CD4-positive, alpha-beta T cell (primary cell): ENCODE measurements around the gene YJEFN3. TPM values are rescaled to one million over a fixed set of nuclear protein-coding genes. Genes with fewer than 3 reads are reported as not detected.

Experiments
- ATAC-seq: fragments of 200-7000 bp; cut with Tn5 transposase; one replicate; pipeline ENCODE4 v1.10.0; 2022; ENCODE audit warnings: mild to moderate bottlenecking; ENCODE audit not compliant: poor library complexity
- CTCF ChIA-PET: fragments of 350-600 bp; sonication (Branson Sonifier 250); formaldehyde crosslinking; loops from one replicate; lab custom pipeline; 2021; ENCODE audit warnings: antibody characterized with exemption, inconsistent platforms; lab: Charles Lee
- POLR2A ChIA-PET: fragments of 350-600 bp; sonication (Branson Sonifier 250); formaldehyde crosslinking; loops from one replicate; lab custom pipeline; 2021; ENCODE audit warnings: antibody characterized with exemption, inconsistent platforms; lab: Charles Lee
- DNase-seq, 14 experiments: peaks; one replicate each; pipeline ENCODE4 v3.0.0-alpha.2; 2013 to 2020; ENCODE audit warnings: mixed read lengths in 2 of 14
- H3K27ac ChIP-seq, 2 donors: one replicate each; pipeline versions ENCODE4 v1.5.1 to v1.7.0; 2013; ENCODE audit warnings: low read length in 2 of 2, low read depth in 1 of 2, mild to moderate bottlenecking in 1 of 2
- H3K27me3 ChIP-seq, 2 experiments: 1 replicate in 1 of 2; 2 replicates in 1 of 2; pipeline versions ENCODE4 v1.6.1 to v1.7.0; 2013; ENCODE audit warnings: low read length in 2 of 2, control low read depth in 1 of 2, mild to moderate bottlenecking in 1 of 2, moderate library complexity in 1 of 2; ENCODE audit not compliant: insufficient read depth in 2 of 2, control insufficient read depth in 1 of 2
- H3K36me3 ChIP-seq: one replicate; pipeline ENCODE4 v1.6.1; 2013; ENCODE audit warnings: low read length, control low read depth; ENCODE audit not compliant: insufficient read depth
- H3K4me1 ChIP-seq: one replicate; pipeline ENCODE4 v1.6.1; 2013; ENCODE audit warnings: low read length, control low read depth; ENCODE audit not compliant: insufficient read depth
- H3K4me3 ChIP-seq: one replicate; pipeline ENCODE4 v1.5.1; 2013; ENCODE audit warnings: mild to moderate bottlenecking, low read length, moderate library complexity
- H3K9me3 ChIP-seq, 2 experiments: 1 replicate in 1 of 2; 2 replicates in 1 of 2; pipeline versions ENCODE4 v1.6.1 to v1.7.0; 2013; ENCODE audit warnings: low read length in 2 of 2, mild to moderate bottlenecking in 2 of 2, control low read depth in 1 of 2, moderate library complexity in 1 of 2; ENCODE audit not compliant: control insufficient read depth in 1 of 2, insufficient read depth in 1 of 2
- H3K27ac Mint-ChIP-seq: one replicate; pipeline ENCODE4 v1.8.0; 2020; ENCODE audit warnings: mixed read lengths
- H3K27me3 Mint-ChIP-seq: one replicate; pipeline ENCODE4 v1.8.0; 2021; ENCODE audit warnings: mixed read lengths
- H3K36me3 Mint-ChIP-seq: one replicate; pipeline ENCODE4 v1.8.0; 2021; ENCODE audit warnings: low read depth, mixed read lengths
- H3K4me1 Mint-ChIP-seq: one replicate; pipeline ENCODE4 v1.8.0; 2021; ENCODE audit warnings: low read depth, mixed read lengths
- H3K4me3 Mint-ChIP-seq: one replicate; pipeline ENCODE4 v1.8.0; 2020; ENCODE audit warnings: mild to moderate bottlenecking, mixed read lengths
- H3K9me3 Mint-ChIP-seq: one replicate; pipeline ENCODE4 v1.8.0; 2020; ENCODE audit warnings: mixed read lengths
- intact Hi-C, 2 experiments: fragments of 100-400 bp; cut with DNase I in 1 of 2; cut with micrococcal nuclease in 1 of 2; formaldehyde crosslinking; loops; one replicate each; pipeline versions ENCODE4 v1.15.1 to v1.9.0; 2023 to 2025; cut with DNase I, micrococcal nuclease
- total RNA-seq, 174 experiments: library from RNA in 2 of 174; stranded (reverse) in 2 of 174; gene quantifications; one replicate each; pipeline ENCODE4 v1.2.3 and lab custom pipeline; 2021 to 2026
- TF ChIP-seq, protein P1 (sequence below): fragments of 200-600 bp; IDR thresholded peaks from one replicate; pipeline ENCODE4 v1.8.0; 2022; ENCODE audit warnings: antibody characterized with exemption, mild to moderate bottlenecking

YJEFN3 gene
- total RNA-seq, 2 experiments from 2014 or later = 3.7 to 4.4 TPM

DNA sequence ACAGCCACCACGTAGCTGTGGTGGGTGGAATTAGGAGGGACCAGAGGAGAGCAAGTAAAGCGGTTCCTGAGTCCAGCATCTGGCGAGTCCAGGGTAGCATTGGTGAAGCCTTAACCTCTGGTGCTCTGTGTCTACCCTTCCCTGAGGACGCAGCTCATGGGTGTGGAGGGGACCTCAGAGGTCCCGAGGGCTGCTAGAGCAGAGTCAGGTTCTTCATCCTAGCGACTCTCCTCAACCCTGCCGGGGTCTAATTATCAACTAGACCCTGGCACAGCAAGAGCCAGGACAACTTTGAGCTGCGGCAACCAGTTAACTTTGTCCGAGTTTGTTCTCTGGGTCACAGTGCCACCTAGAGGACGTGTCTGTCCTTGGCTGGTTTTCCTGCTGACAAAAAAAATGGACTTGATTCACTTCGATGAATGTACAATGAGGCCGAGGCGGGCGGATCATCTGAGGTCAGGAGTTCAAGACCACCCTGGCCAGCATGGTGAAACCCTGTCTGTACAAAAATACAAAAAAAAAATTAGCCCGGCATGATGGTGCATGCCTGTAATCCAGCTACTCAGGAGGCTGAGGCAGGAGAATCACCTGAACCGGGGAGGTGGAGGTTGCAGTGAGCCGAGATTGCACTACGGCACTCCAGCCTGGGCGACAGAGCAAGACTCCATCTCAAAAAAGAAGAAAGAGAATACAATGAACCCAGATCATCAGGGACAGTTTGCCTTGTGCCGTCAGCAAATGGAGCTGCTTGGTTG is 38.3 kb upstream of the YJEFN3 start:
- Histone ChIP-seq H3K4me1 (peaks cover 55% of the 10 kb centered on the region), H3K4me3 (no peak overlapping the region), H3K9me3 (no peaks in the 10 kb centered on the region), H3K27ac (peak overlapping the region; percentile 86 to 96), H3K27me3 (no peaks in the 10 kb centered on the region), H3K36me3 (peaks cover 56% of the 10 kb centered on the region)
- ChIA-PET CTCF (interaction anchor here (0.6 to 3.6 kb wide), 35 partner anchors 11 to 1268 kb away, joined by 3 to 34 read pairs (median 4); partner anchors contain the start of genes GATAD2A, GMIP and NR2C2AP), POLR2A (interaction anchor here (0.6 to 7.0 kb wide), 19 partner anchors 25 to 298 kb away, joined by 3 to 81 read pairs (median 6); partner anchors contain the start of genes BORCS8, GATAD2A, NDUFA13 and NR2C2AP)
- DNase-seq = peak; percentile 71 to 92 (median 80)
- peaks cover 38% of the 10 kb centered on the region for H3K36me3 Mint-ChIP-seq
- intact Hi-C loops = loop anchor here (1.0 to 5.0 kb wide), 7 partner anchors 103 to 344 kb away; partner anchors contain the start of genes MAU2 (in 1 of the 2) and SUGP1 (in 1 of the 2)
- no peaks in the 10 kb centered on the region for H3K9me3 Mint-ChIP-seq
- H3K27me3 Mint-ChIP-seq = no peaks in the 10 kb centered on the region
- H3K4me3 Mint-ChIP-seq = peak overlapping the region; percentile 5
- peak overlapping the region; percentile 99 for H3K27ac Mint-ChIP-seq
- peaks cover 49% of the 10 kb centered on the region for H3K4me1 Mint-ChIP-seq
- TF ChIP-seq, protein P1, sequence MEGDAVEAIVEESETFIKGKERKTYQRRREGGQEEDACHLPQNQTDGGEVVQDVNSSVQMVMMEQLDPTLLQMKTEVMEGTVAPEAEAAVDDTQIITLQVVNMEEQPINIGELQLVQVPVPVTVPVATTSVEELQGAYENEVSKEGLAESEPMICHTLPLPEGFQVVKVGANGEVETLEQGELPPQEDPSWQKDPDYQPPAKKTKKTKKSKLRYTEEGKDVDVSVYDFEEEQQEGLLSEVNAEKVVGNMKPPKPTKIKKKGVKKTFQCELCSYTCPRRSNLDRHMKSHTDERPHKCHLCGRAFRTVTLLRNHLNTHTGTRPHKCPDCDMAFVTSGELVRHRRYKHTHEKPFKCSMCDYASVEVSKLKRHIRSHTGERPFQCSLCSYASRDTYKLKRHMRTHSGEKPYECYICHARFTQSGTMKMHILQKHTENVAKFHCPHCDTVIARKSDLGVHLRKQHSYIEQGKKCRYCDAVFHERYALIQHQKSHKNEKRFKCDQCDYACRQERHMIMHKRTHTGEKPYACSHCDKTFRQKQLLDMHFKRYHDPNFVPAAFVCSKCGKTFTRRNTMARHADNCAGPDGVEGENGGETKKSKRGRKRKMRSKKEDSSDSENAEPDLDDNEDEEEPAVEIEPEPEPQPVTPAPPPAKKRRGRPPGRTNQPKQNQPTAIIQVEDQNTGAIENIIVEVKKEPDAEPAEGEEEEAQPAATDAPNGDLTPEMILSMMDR = peak; percentile 81
- ATAC-seq = peak; percentile 23

DNA sequence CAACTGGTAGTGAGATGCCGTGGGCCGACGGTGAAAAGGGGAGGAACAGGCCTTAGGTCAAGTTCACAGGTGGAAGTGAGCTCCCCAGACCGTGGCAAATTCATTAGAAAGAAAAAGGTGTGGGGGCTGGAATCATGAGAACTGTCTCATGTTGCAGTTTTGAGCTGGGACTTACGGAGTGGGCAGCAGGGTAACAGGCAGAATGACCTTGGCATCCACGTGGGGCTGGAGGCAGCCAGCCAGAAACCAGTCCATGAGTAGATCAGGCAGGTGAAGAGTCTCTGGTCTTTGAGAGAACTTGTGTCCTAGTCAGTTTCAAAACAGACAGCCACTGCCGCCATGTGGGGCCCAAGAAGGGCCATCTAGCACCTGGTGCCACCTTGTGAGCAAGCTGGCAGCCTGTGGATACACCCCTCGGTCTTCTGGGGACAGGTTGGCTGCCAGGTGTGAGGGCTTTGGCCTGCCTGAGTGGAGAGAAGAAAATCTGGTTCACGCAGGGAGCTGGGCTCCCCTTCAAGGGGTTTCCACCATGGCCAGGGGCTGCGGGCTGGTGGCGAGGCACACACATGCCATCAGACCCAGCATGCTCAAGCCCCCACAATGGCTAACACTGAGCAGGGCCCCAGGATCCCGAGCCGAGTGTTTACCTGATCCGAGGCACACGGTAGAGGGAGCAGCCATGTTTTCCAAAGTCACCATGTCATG is 37.2 kb upstream of the YJEFN3 start:
- TF ChIP-seq, protein P1 = no peak
- intact Hi-C loops = loop anchor here in 1 of 2 experiments (2.0 to 5.0 kb wide), 4 partner anchors 104 to 345 kb away; partner anchors contain the start of genes MAU2 and SUGP1
- peaks cover 43% of the 10 kb centered on the region for H3K36me3 Mint-ChIP-seq
- H3K27ac Mint-ChIP-seq = peak overlapping the region; percentile 99
- Histone ChIP-seq H3K27ac (no peak overlapping the region), H3K4me3 (no peak overlapping the region), H3K9me3 (no peaks in the 10 kb centered on the region), H3K4me1 (peaks cover 45% of the 10 kb centered on the region), H3K27me3 (no peaks in the 10 kb centered on the region), H3K36me3 (peaks cover 57% of the 10 kb centered on the region)
- no peak overlapping the region for H3K4me3 Mint-ChIP-seq
- no peak for ATAC-seq
- CTCF ChIA-PET = interaction anchor here (1.1 to 3.6 kb wide), 12 partner anchors 29 to 346 kb away, joined by 3 to 34 read pairs (median 6); partner anchors contain the start of gene GATAD2A
- H3K9me3 Mint-ChIP-seq = no peaks in the 10 kb centered on the region
- POLR2A ChIA-PET = interaction anchor here (1.0 to 7.0 kb wide), 6 partner anchors 24 to 288 kb away, joined by 3 to 81 read pairs (median 8); partner anchors contain the start of genes GATAD2A, NDUFA13, NR2C2AP and TSSK6
- DNase-seq = no peak
- H3K27me3 Mint-ChIP-seq = no peaks in the 10 kb centered on the region
- peaks cover 41% of the 10 kb centered on the region for H3K4me1 Mint-ChIP-seq

DNA sequence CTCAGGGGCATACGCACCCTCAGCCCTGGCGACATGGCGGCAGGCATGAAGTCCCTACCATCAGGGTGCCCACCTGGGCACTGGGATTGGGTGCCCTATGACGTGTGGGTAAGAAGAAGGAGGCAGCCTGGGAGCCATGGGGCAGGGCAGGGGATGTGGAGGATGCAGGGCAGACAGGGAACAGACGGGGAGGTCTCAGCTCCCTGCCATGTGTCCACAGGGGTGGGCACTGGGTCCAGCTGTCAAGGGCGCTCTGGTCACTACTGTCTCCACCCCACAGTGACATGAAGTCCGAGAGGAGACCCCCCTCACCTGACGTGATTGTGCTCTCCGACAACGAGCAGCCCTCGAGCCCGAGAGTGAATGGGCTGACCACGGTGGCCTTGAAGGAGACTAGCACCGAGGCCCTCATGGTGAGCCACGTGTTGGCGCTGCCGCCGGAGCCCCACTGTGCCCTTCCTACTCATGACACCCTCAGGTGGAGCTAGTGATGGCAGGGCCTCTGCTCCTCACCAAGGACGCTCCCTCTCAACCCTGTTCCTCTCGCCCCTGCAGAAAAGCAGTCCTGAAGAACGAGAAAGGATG is 36.6 kb upstream of the YJEFN3 start:
- ChIA-PET CTCF (interaction anchor here (3.6 kb wide), 1 partner anchor 129 kb away, joined by 33 read pairs; no protein-coding TSS in a partner anchor), POLR2A (interaction anchor here (7.0 kb wide), 1 partner anchor 126 kb away, joined by 81 read pairs; no protein-coding TSS in a partner anchor)
- Mint-ChIP-seq H3K4me3 (no peak overlapping the region), H3K27me3 (no peaks in the 10 kb centered on the region), H3K4me1 (peaks cover 34% of the 10 kb centered on the region), H3K36me3 (peaks cover 50% of the 10 kb centered on the region), H3K27ac (no peak overlapping the region), H3K9me3 (no peaks in the 10 kb centered on the region)
- intact Hi-C loops = loop anchor here in 1 of 2 experiments (5.0 kb wide), 3 partner anchors 105 to 305 kb away; partner anchors contain the start of genes MAU2 and SUGP1
- Histone ChIP-seq H3K9me3 (no peaks in the 10 kb centered on the region), H3K36me3 (peaks cover 61% of the 10 kb centered on the region), H3K27ac (no peak overlapping the region), H3K27me3 (no peaks in the 10 kb centered on the region), H3K4me1 (peaks cover 38% of the 10 kb centered on the region), H3K4me3 (no peak overlapping the region)
- TF ChIP-seq, protein P1 = no peak
- ATAC-seq = no peak
- no peak for DNase-seq
